Astrocyte of the cerebellum (primary cell): ENCODE results near the gene STXBP6.

ENCODE experiments used
- DNase-seq: peaks from one replicate; pipeline ENCODE4 v3.0.0-alpha.2; 2011; ENCODE audit warnings: low read depth
- H3K4me3 ChIP-seq: 2 replicates; pipeline ENCODE4 v1.5.1; 2011; ENCODE audit warnings: mild to moderate bottlenecking, low read depth, low read length, moderate library complexity
- in situ Hi-C: cut with HindIII; loops from 2 replicates; pipeline ENCODE4 v1.10.0; 2017; ENCODE audit warnings: low sequenced_read_pairs
- TF ChIP-seq, protein P1 (sequence below): IDR thresholded peaks from 2 replicates; pipeline ENCODE4 v1.5.1; 2012; ENCODE audit warnings: low read length, low read depth, moderate library complexity, mild to moderate bottlenecking; ENCODE audit errors: missing control alignments

Gene STXBP6

DNA sequence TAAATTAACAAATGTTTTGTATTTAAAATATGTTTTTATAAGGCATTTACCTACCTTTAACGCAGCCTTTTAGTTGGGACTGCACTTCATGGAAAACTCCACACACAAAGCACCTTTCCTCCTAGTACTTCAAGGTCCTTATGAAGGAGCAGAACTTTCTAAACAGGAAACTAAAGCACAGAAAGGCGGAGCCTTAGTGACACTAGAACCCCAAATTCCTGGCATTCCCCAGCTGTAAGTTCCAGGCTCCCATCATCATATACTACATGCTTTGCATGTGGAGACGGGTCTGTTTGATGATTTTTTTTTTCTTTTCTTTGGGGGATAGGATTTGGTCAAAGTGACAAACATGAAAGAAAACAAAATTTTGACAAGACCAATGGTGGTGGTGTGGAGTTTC is 39.5 kb downstream of the STXBP6 start:
- H3K4me3 ChIP-seq: no peak overlapping the region
- TF ChIP-seq, protein P1, sequence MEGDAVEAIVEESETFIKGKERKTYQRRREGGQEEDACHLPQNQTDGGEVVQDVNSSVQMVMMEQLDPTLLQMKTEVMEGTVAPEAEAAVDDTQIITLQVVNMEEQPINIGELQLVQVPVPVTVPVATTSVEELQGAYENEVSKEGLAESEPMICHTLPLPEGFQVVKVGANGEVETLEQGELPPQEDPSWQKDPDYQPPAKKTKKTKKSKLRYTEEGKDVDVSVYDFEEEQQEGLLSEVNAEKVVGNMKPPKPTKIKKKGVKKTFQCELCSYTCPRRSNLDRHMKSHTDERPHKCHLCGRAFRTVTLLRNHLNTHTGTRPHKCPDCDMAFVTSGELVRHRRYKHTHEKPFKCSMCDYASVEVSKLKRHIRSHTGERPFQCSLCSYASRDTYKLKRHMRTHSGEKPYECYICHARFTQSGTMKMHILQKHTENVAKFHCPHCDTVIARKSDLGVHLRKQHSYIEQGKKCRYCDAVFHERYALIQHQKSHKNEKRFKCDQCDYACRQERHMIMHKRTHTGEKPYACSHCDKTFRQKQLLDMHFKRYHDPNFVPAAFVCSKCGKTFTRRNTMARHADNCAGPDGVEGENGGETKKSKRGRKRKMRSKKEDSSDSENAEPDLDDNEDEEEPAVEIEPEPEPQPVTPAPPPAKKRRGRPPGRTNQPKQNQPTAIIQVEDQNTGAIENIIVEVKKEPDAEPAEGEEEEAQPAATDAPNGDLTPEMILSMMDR: no peak
- in situ Hi-C loops: no loop called here
- DNase-seq: no peak

DNA sequence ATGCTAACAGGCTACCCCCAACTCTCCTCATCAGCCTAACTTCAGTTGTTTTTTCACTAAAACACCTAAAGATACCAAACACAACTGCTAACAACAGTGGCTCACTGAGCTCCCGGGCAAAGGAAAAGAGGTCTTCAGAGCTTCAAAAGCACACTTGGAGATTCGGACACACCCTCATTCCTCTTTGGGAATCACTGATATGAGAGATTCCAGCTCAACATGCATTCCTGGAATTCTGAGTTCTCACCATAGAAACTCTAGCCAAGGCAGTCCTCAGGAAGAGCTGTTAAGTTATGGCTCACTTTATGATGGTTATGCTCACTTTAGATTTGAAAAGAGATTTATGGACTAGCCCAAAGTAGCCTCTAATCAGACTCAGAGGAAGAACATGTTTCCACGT is 40.1 kb downstream of the STXBP6 start:
- H3K4me3 ChIP-seq: no peak overlapping the region
- in situ Hi-C loops: no loop called here
- no peak for DNase-seq
- TF ChIP-seq, protein P1: no peak

DNA sequence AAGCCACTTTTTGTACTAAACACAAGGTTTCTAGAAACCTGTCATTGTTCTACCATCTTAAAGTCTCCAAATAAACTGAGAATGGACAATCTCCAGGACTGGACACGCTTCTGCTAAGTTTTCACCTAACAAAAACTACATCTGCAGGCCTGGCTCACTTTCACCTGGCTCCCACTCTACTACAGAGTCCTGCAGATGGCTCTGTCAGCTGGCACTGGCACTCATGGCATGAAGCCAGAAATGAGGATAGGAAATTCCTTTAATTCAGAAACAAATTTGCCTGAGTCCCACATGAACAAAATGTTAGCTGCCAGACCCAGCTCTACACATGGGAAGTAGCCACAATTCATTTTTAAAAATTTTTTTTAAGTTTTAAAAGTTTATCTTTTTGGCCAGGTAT is 42.1 kb downstream of the STXBP6 start:
- no peak for DNase-seq
- TF ChIP-seq, protein P1: no peak
- in situ Hi-C loops: no loop called here
- H3K4me3 ChIP-seq: no peak overlapping the region

DNA sequence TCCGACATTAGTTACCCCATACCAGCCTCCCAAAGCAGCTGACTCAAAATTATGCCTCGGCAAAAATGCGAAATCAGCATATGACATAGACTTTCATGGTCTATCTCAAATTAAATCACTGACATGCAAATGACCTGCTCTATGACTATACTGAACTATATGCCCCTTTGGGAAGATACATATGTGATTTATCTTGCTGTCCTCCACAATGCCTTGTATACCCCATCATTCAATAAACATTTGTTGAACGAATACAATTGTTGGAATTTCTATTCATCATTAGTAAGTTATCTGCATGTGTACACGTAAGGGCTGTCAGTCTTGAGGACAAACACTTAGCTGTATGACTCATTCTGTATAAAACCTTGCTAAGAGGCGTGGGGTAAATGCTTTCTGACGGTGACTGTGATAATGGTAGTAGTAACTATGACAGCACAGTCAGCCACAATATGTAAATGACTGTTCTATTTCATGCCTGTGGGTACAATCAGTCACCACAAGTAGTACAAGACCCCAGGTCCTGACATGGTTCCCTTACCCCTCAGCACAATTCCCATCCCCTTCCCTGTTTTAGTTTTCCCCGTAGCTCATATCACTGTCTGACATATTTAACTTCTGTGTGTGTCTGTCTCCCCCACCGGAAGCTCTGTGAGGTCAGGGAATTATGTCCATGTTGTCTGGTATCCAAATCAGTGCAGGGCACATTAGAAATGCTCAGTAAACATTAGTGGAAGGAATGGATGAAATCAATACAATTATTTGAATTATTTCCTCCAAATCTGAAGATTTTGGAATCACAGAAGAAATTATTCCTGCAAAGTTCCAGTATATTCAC is 42.8 kb downstream of the STXBP6 start:
- DNase-seq: peak; percentile 51
- no peak overlapping the region for H3K4me3 ChIP-seq
- in situ Hi-C loops: no loop called here
- TF ChIP-seq, protein P1: no peak

DNA sequence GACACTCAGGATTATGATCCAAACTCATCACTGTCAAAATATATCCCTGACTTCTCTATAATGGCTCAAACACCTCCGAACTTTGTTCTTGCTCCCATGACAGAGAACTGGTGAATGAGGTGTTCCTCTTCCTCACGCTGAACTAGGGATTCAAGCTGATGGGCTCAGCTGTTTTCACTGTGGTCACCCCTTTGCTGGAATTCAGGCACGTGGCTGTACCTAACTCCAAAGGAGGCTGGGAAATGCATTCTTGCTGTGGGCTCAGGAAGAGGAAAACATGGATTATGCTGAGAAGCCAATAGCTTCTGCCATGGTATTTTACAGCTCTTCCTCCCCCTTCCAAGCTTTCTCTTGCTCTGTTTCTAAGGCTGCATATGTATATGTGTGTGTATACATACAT is 43.9 kb downstream of the STXBP6 start:
- H3K4me3 ChIP-seq: no peak overlapping the region
- TF ChIP-seq, protein P1: no peak
- no peak for DNase-seq
- in situ Hi-C loops: no loop called here

DNA sequence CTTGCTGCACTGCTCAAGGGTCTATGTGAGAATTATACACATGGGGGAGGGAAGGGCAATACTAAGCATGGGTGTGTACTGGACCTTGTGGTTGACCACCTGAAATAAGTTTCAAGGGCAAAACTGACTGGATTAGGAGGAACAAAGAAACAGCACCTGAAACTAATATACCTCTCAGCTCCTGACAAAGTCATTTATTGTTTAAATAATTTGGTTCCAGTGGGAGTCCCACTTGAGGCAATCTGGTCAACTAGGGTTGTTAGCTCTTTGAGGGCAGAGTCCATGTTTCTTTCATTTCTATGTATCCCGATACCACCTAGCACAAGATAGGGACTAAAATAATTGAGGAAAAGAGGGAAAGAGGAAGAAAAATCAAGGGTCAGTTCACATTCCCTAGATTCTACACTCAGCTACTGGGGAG is 45.5 kb downstream of the STXBP6 start:
- in situ Hi-C loops: no loop called here
- TF ChIP-seq, protein P1: no peak
- no peak overlapping the region for H3K4me3 ChIP-seq
- no peak for DNase-seq
